ENCODE data around the gene RPS24.

Gene RPS24

GRCh38 chr10:78013564-78013963 lies 20.1 kb upstream of the RPS24 start:
- no peak for TF ChIP-seq CTCF (IDR thresholded peaks at IDR 0.05; ENCODE audit: extremely low read depth, missing control alignments)
- DNase-seq (ENCODE audit: low spot score), result no peak

GRCh38 chr10:78015546-78015945 lies 18.1 kb upstream of the RPS24 start:
- no peak for TF ChIP-seq CTCF (IDR thresholded peaks at IDR 0.05; ENCODE audit: extremely low read depth, missing control alignments)
- DNase-seq (ENCODE audit: low spot score), result no peak

- DNase-seq (ENCODE audit: low spot score), result no peak
- TF ChIP-seq CTCF (IDR thresholded peaks at IDR 0.05; ENCODE audit: extremely low read depth, missing control alignments), result no peak
These were observed 15.8 kb upstream of the RPS24 start for GRCh38 chr10:78017856-78018255.

GRCh38 chr10:78019264-78019663 lies 14.4 kb upstream of the RPS24 start:
- no peak for TF ChIP-seq CTCF (IDR thresholded peaks at IDR 0.05; ENCODE audit: extremely low read depth, missing control alignments)
- DNase-seq (ENCODE audit: low spot score), result no peak

- no peak for TF ChIP-seq CTCF (IDR thresholded peaks at IDR 0.05; ENCODE audit: extremely low read depth, missing control alignments)
These were observed 12.5 kb upstream of the RPS24 start for GRCh38 chr10:78021201-78021600.

GRCh38 chr10:78023741-78024140 lies 9.9 kb upstream of the RPS24 start:
- DNase-seq (ENCODE audit: low spot score), result no peak
- TF ChIP-seq CTCF (IDR thresholded peaks at IDR 0.05; ENCODE audit: extremely low read depth, missing control alignments), result no peak

More at GRCh38 chr10:78021201-78021600, 12.5 kb upstream of the RPS24 start:
- no peak for DNase-seq (ENCODE audit: low spot score)

- no peak for TF ChIP-seq CTCF (IDR thresholded peaks at IDR 0.05; ENCODE audit: extremely low read depth, missing control alignments)
- no peak for DNase-seq (ENCODE audit: low spot score)
These were observed 7.8 kb upstream of the RPS24 start for GRCh38 chr10:78025685-78026364.
